NCI-H82 (cell line): ENCODE measurements around the gene RBFOX2.
"Not testable (repeated sequence)": the region's sequence is repeated elsewhere in the genome, so short reads cannot be mapped to it uniquely, and the experiment has no call there.

Source experiments
- DNase-seq: peaks from one replicate; lab custom pipeline; 2025; lab: John Stamatoyannopoulos, UW

Gene RBFOX2

GRCh38 chr22:35734517-35734827 is 294.2 kb downstream of the RBFOX2 start:
- DNase-seq: no peak

- no peak for DNase-seq
Observed at GRCh38 chr22:35733791-35734516, 294.7 kb downstream of the RBFOX2 start.

- DNase-seq: no peak
Observed at GRCh38 chr22:35733036-35733435, 295.6 kb downstream of the RBFOX2 start.

- DNase-seq: no peak
Observed at GRCh38 chr22:35732116-35732515, 296.5 kb downstream of the RBFOX2 start.

GRCh38 chr22:35731321-35731720 is 297.3 kb downstream of the RBFOX2 start:
- DNase-seq: peak; percentile 5

GRCh38 chr22:35729309-35729698 is 299.3 kb downstream of the RBFOX2 start:
- no peak for DNase-seq

- peak; percentile 7 for DNase-seq
Observed at GRCh38 chr22:35728639-35729308, 299.9 kb downstream of the RBFOX2 start.

- no peak for DNase-seq
Observed at GRCh38 chr22:35727436-35727835, 301.2 kb downstream of the RBFOX2 start.

GRCh38 chr22:35726933-35727332 is 301.7 kb downstream of the RBFOX2 start:
- no peak for DNase-seq

- no peak for DNase-seq
Observed at GRCh38 chr22:35726398-35726797, 302.2 kb downstream of the RBFOX2 start.

GRCh38 chr22:35725521-35725920 is 303.1 kb downstream of the RBFOX2 start:
- no peak for DNase-seq

GRCh38 chr22:35721960-35722359 is 306.7 kb downstream of the RBFOX2 start:
- DNase-seq: no peak

GRCh38 chr22:35719212-35719875 is 309.3 kb downstream of the RBFOX2 start:
- DNase-seq: no peak

- DNase-seq: no peak
Observed at GRCh38 chr22:35717572-35717971, 311.1 kb downstream of the RBFOX2 start, which contains the start of gene APOL5. Gene APOL5 (plus strand): TSS chr22:35717872. CDS start chr22:35717872, 0 bp downstream.

GRCh38 chr22:35712672-35713071 is 316.0 kb downstream of the RBFOX2 start:
- no peak for DNase-seq

GRCh38 chr22:35711336-35711735 is 317.3 kb downstream of the RBFOX2 start:
- DNase-seq: no peak

GRCh38 chr22:35708917-35709316 is 319.7 kb downstream of the RBFOX2 start:
- no peak for DNase-seq

- no peak for DNase-seq
Observed at GRCh38 chr22:35708453-35708852, 320.2 kb downstream of the RBFOX2 start.

GRCh38 chr22:35705141-35705540 is 323.5 kb downstream of the RBFOX2 start:
- no peak for DNase-seq

GRCh38 chr22:35703861-35704584 is 324.6 kb downstream of the RBFOX2 start:
- no peak for DNase-seq

GRCh38 chr22:35699852-35700251 is 328.8 kb downstream of the RBFOX2 start:
- not testable (repeated sequence) for DNase-seq

GRCh38 chr22:35697142-35697541 is 331.5 kb downstream of the RBFOX2 start:
- DNase-seq: no peak

- no peak for DNase-seq
Observed at GRCh38 chr22:35695202-35695601, 333.4 kb downstream of the RBFOX2 start.
